GM19468 (cell line): Measurements from ENCODE around the gene WFDC1.

Source experiments
- ATAC-seq: cut with Tn5 transposase; IDR thresholded peaks from one replicate; pipeline ENCODE4 v1.9.1; 2021; ENCODE audit warnings: mild to moderate bottlenecking, moderate library complexity, moderate number of reproducible peaks; ENCODE audit not compliant: unreplicated experiment; ENCODE audit errors: extremely low read depth

The WFDC1 gene

GRCh38 chr16:84369105-84369504, 74.4 kb downstream of the WFDC1 start:
- no peak for ATAC-seq

GRCh38 chr16:84369938-84370627, 75.4 kb downstream of the WFDC1 start:
- ATAC-seq, result no peak

GRCh38 chr16:84370723-84371552, 76.3 kb downstream of the WFDC1 start:
- no peak for ATAC-seq

- ATAC-seq, result no peak
Measured at GRCh38 chr16:84371553-84371865, 76.8 kb downstream of the WFDC1 start.

GRCh38 chr16:84373907-84374489, 79.3 kb downstream of the WFDC1 start:
- no peak for ATAC-seq

GRCh38 chr16:84378099-84378498, 83.4 kb downstream of the WFDC1 start:
- ATAC-seq, result no peak

- no peak for ATAC-seq
Measured at GRCh38 chr16:84378567-84378966, 83.9 kb downstream of the WFDC1 start.

- ATAC-seq, result no peak
Measured at GRCh38 chr16:84379008-84379708, 84.5 kb downstream of the WFDC1 start.
